Common myeloid progenitor, CD34-positive (primary cell): ENCODE data around the gene NKAPL.

Source experiments
- CTCF ChIA-PET: fragments of 350-600 bp; sonication (Branson Sonifier 250); formaldehyde crosslinking; loops from one replicate; lab custom pipeline; 2021; ENCODE audit warnings: antibody characterized with exemption; lab: Charles Lee
- POLR2A ChIA-PET: fragments of 350-600 bp; sonication (Branson Sonifier 250); formaldehyde crosslinking; loops from one replicate; lab custom pipeline; 2021; ENCODE audit warnings: antibody characterized with exemption; lab: Charles Lee
- DNase-seq, 3 donors: peaks; one replicate each; pipeline versions ENCODE4 v3.0.0 to v3.0.0-alpha.2; 2013
- H3K27ac ChIP-seq, 2 experiments: 1 replicate in 1 of 2; 2 replicates in 1 of 2; pipeline ENCODE4 v1.7.0; 2013; ENCODE audit warnings: inconsistent platforms in 2 of 2, low read length in 2 of 2, mild to moderate bottlenecking in 2 of 2, low read depth in 1 of 2, moderate library complexity in 1 of 2; ENCODE audit not compliant: severe bottlenecking in 2 of 2, insufficient read depth in 1 of 2, poor library complexity in 1 of 2
- H3K27me3 ChIP-seq, 5 experiments: replicated peaks in 2 of 5; 1 replicate in 3 of 5; 2 replicates in 2 of 5; pipeline versions ENCODE4 v1.6.1 to v1.7.0; 2013; ENCODE audit warnings: low read length in 4 of 5, mild to moderate bottlenecking in 2 of 5, moderate library complexity in 2 of 5, inconsistent platforms in 1 of 5; ENCODE audit not compliant: insufficient read depth in 5 of 5, control insufficient read depth in 4 of 5
- H3K36me3 ChIP-seq, 4 experiments: 1 replicate in 2 of 4; 2 replicates in 2 of 4; pipeline versions ENCODE4 v1.6.1 to v1.7.0; 2013; ENCODE audit warnings: low read length in 3 of 4, control low read depth in 1 of 4, mild to moderate bottlenecking in 1 of 4; ENCODE audit not compliant: control insufficient read depth in 4 of 4, insufficient read depth in 4 of 4
- H3K4me1 ChIP-seq, 4 experiments: 1 replicate in 3 of 4; 2 replicates in 1 of 4; pipeline versions ENCODE4 v1.6.1 to v1.7.1; 2013; ENCODE audit warnings: low read length in 3 of 4, mild to moderate bottlenecking in 3 of 4, control low read depth in 1 of 4, inconsistent platforms in 1 of 4, moderate library complexity in 1 of 4; ENCODE audit not compliant: control insufficient read depth in 4 of 4, insufficient read depth in 4 of 4; ENCODE audit errors: control extremely low read depth in 1 of 4
- H3K4me3 ChIP-seq, 7 experiments: 1 replicate in 4 of 7; 2 replicates in 3 of 7; pipeline versions ENCODE4 v1.5.1 to v1.7.0; 2013; ENCODE audit warnings: mild to moderate bottlenecking in 7 of 7, low read length in 6 of 7, moderate library complexity in 6 of 7, inconsistent platforms in 2 of 7, low read depth in 2 of 7, control low read depth in 1 of 7; ENCODE audit not compliant: insufficient read depth in 4 of 7, control insufficient read depth in 1 of 7; ENCODE audit errors: extremely low read depth in 1 of 7
- H3K9me3 ChIP-seq, 5 experiments: 1 replicate in 4 of 5; 2 replicates in 1 of 5; pipeline versions ENCODE4 v1.6.1 to v1.7.1; 2013; ENCODE audit warnings: low read length in 4 of 5, mild to moderate bottlenecking in 2 of 5, inconsistent platforms in 1 of 5, low read depth in 1 of 5, moderate library complexity in 1 of 5; ENCODE audit not compliant: control insufficient read depth in 4 of 5, insufficient read depth in 2 of 5; ENCODE audit errors: control extremely low read depth in 1 of 5
- WGBS: methylation state at CpG from one replicate; pipeline ENCODE4 v1.1.5; 2013; ENCODE audit not compliant: insufficient coverage; 5-methylcytosine and 5-hydroxymethylcytosine counted together

NKAPL gene

GRCh38 chr6:28217890-28218289 is 41.2 kb upstream of the NKAPL start:
- POLR2A ChIA-PET = interaction anchor here (1.1 kb wide), 1 partner anchor 138 kb away, joined by 5 read pairs; no protein-coding TSS in a partner anchor
- CTCF ChIA-PET = interaction anchor here (0.7 to 1.4 kb wide), 5 partner anchors 10 to 137 kb away, joined by 3 to 5 read pairs (median 4); partner anchors contain the start of gene ZKSCAN8
- H3K27me3 ChIP-seq = peaks cover 0 to 26% (median 14%) of the 10 kb centered on the region in 5 experiments

GRCh38 chr6:28218312-28219248 is 40.5 kb upstream of the NKAPL start:
- H3K27me3 ChIP-seq = peaks cover 0 to 19% (median 7%) of the 10 kb centered on the region in 5 experiments
- ChIA-PET CTCF (interaction anchor here (0.7 to 1.4 kb wide), 6 partner anchors 9 to 137 kb away, joined by 3 to 5 read pairs (median 4); partner anchors contain the start of gene ZKSCAN8), POLR2A (interaction anchor here (1.1 kb wide), 1 partner anchor 137 kb away, joined by 5 read pairs; no protein-coding TSS in a partner anchor)
- peaks cover 0 to 22% (median 13%) of the 10 kb centered on the region in 4 experiments for H3K4me1 ChIP-seq
- WGBS = 15% methylated on average over 21 of the region's 56 CpGs
- H3K36me3 ChIP-seq = no peaks in the 10 kb centered on the region
- H3K9me3 ChIP-seq = no peaks in the 10 kb centered on the region
- peak overlapping the region in 1 of 2 experiments; percentile 65 for H3K27ac ChIP-seq
- H3K4me3 ChIP-seq = peak overlapping the region; percentile 42 to 80 (median 65)
- peak; percentile 64 to 89 (median 87) for DNase-seq

More at GRCh38 chr6:28217890-28218289, 41.2 kb upstream of the NKAPL start:
- 94% methylated on average over 9 of the region's 12 CpGs for WGBS
- peak overlapping the region in 4 of 7 experiments; percentile 62 to 80 (median 72) for H3K4me3 ChIP-seq
- H3K27ac ChIP-seq = no peak overlapping the region
- no peak for DNase-seq
- no peaks in the 10 kb centered on the region for H3K9me3 ChIP-seq
- H3K36me3 ChIP-seq = no peaks in the 10 kb centered on the region
- H3K4me1 ChIP-seq = peaks cover 0 to 28% (median 14%) of the 10 kb centered on the region in 4 experiments

- peaks cover 0 to 4% (median under 1%) of the 10 kb centered on the region in 5 experiments for H3K27me3 ChIP-seq
- CTCF ChIA-PET = interaction anchor here (1.0 to 2.2 kb wide), 4 partner anchors 9 to 138 kb away, joined by 3 to 8 read pairs (median 4); partner anchors contain the start of gene ZSCAN26
- WGBS = 43% methylated on average over 4 of the region's 6 CpGs
- peak overlapping the region in 1 of 7 experiments; percentile 32 for H3K4me3 ChIP-seq
- peak overlapping the region in 1 of 2 experiments; percentile 46 for H3K27ac ChIP-seq
- H3K9me3 ChIP-seq = no peaks in the 10 kb centered on the region
- peak in 2 of 3 donors; percentile 28 to 45 for DNase-seq
- POLR2A ChIA-PET = interaction anchor here (0.6 kb wide), 1 partner anchor 197 kb away, joined by 3 read pairs; no protein-coding TSS in a partner anchor
- H3K4me1 ChIP-seq = peaks cover 6 to 30% (median 19%) of the 10 kb centered on the region in 4 experiments
- no peaks in the 10 kb centered on the region for H3K36me3 ChIP-seq
Observed at GRCh38 chr6:28220257-28221133, 38.6 kb upstream of the NKAPL start.

- Histone ChIP-seq H3K4me1 (peaks cover 16 to 42% (median 30%) of the 10 kb centered on the region in 4 experiments), H3K27ac (peak overlapping the region; percentile 51 to 87), H3K9me3 (no peaks in the 10 kb centered on the region), H3K4me3 (peak overlapping the region; percentile 79 to 98 (median 91)), H3K27me3 (peaks cover 0 to 4% (median 0%) of the 10 kb centered on the region in 5 experiments), H3K36me3 (peaks cover 6 to 24% (median 19%) of the 10 kb centered on the region in 4 experiments)
- POLR2A ChIA-PET = no interaction called here
- WGBS = 33% methylated on average over 5 of the region's 9 CpGs
- CTCF ChIA-PET = interaction anchor here (0.9 kb wide), 1 partner anchor 83 kb away, joined by 3 read pairs; the partner anchor contains the start of gene ZKSCAN8
- DNase-seq = no peak
Observed at GRCh38 chr6:28224131-28225055, 34.7 kb upstream of the NKAPL start.

GRCh38 chr6:28225056-28225834 is 33.9 kb upstream of the NKAPL start, which contains the start of gene ZSCAN9:
Gene ZSCAN9, plus strand, starts transcription at chr6:28225275. Its CDS starts 1,810 bp downstream, at chr6:28227085.
- Histone ChIP-seq H3K4me3 (peak within 1 kb of the TSS; percentile 79 to 98 (median 91)), H3K4me1 (peaks cover 16 to 42% (median 29%) of the 10 kb centered on the region in 4 experiments), H3K27me3 (peaks cover 0 to 4% (median 0%) of the 10 kb centered on the region in 5 experiments), H3K27ac (peak within 1 kb of the TSS; percentile 51 to 87), H3K9me3 (no peaks in the 10 kb centered on the region), H3K36me3 (peaks cover 6 to 31% (median 24%) of the 10 kb centered on the region in 4 experiments)
- CTCF ChIA-PET = no interaction called here
- DNase-seq = peak; percentile 56 to 64 (median 63)
- POLR2A ChIA-PET = no interaction called here
- WGBS = 0% methylated on average over 34 of the region's 45 CpGs
